DOHH2 (cell line): ENCODE results near the gene PYDC2.

Experiments
- H3F3A ChIP-seq: fragments of 200-600 bp; sonication (generic), shearing (Covaris generic); 2 replicates; pipeline ENCODE4 v1.6.0; 2016; ENCODE audit warnings: antibody characterized with exemption, mild to moderate bottlenecking; ENCODE audit not compliant: control insufficient read depth, insufficient read depth
- H3K27ac ChIP-seq: fragments of 200-600 bp; sonication (generic); 2 replicates; pipeline ENCODE4 v1.5.1; 2014; ENCODE audit warnings: low read depth, mild to moderate bottlenecking, low read length, moderate library complexity
- H3K27me3 ChIP-seq: fragments of 200-600 bp; sonication (generic); 2 replicates; pipeline ENCODE4 v1.6.1; 2014; ENCODE audit warnings: mild to moderate bottlenecking, low read length, mixed read lengths; ENCODE audit not compliant: control insufficient read depth
- H3K36me3 ChIP-seq: fragments of 200-600 bp; sonication (generic); 2 replicates; pipeline ENCODE4 v1.6.1; 2014; ENCODE audit warnings: mild to moderate bottlenecking, low read length, moderate library complexity, mixed read lengths; ENCODE audit not compliant: control insufficient read depth
- H3K4me1 ChIP-seq: fragments of 200-600 bp; sonication (generic); 2 replicates; pipeline ENCODE4 v1.6.1; 2014; ENCODE audit warnings: mild to moderate bottlenecking, low read length, mixed read lengths; ENCODE audit not compliant: control insufficient read depth
- H3K4me2 ChIP-seq: fragments of 200-600 bp; sonication (generic); 2 replicates; pipeline ENCODE4 v1.6.0; 2014; ENCODE audit warnings: mild to moderate bottlenecking, low read length, moderate library complexity
- H3K4me3 ChIP-seq: fragments of 200-600 bp; sonication (generic); 2 replicates; pipeline ENCODE4 v1.5.1; 2014; ENCODE audit warnings: mild to moderate bottlenecking, low read length, mixed read lengths
- H3K79me2 ChIP-seq: fragments of 200-600 bp; sonication (generic); 2 replicates; pipeline ENCODE4 v1.6.1; 2014; ENCODE audit warnings: mild to moderate bottlenecking, low read length, mixed read lengths; ENCODE audit not compliant: control insufficient read depth
- H3K9me2 ChIP-seq: fragments of 200-600 bp; sonication (generic); replicated peaks from 2 replicates; pipeline ENCODE4 v1.6.1; 2014; ENCODE audit warnings: mild to moderate bottlenecking, low read length, mixed read lengths; ENCODE audit not compliant: control insufficient read depth
- H3K9me3 ChIP-seq: fragments of 200-600 bp; sonication (generic); 2 replicates; pipeline ENCODE4 v1.6.1; 2014; ENCODE audit warnings: antibody characterized with exemption, low read length, mixed read lengths; ENCODE audit not compliant: control insufficient read depth, insufficient read depth
- H4K20me1 ChIP-seq: fragments of 200-600 bp; sonication (generic); 2 replicates; pipeline ENCODE4 v1.6.0; 2014; ENCODE audit warnings: low read depth, mild to moderate bottlenecking, antibody characterized with exemption, low read length, moderate library complexity; ENCODE audit not compliant: control insufficient read depth, insufficient read depth
- CTCF ChIP-seq: fragments of 200-600 bp; sonication (generic); IDR thresholded peaks from one replicate; pipeline ENCODE4 v1.5.1; 2014; ENCODE audit warnings: antibody characterized with exemption, mild to moderate bottlenecking, low read depth, low read length; ENCODE audit not compliant: poor library complexity, severe bottlenecking
- EZH2phosphoT487 ChIP-seq: fragments of 200-600 bp; sonication (generic); IDR thresholded peaks from 2 replicates; pipeline ENCODE4 v1.6.1; 2017; ENCODE audit warnings: borderline replicate concordance, mild to moderate bottlenecking, antibody characterized with exemption, low read length, moderate library complexity, mixed read lengths

Gene PYDC2

GRCh38 chr3:191499307-191500080, 38.5 kb downstream of the PYDC2 start:
- no peak overlapping the region for H3K27ac ChIP-seq
- TF ChIP-seq EZH2phosphoT487, result no peak
- no peak for TF ChIP-seq CTCF

DNA sequence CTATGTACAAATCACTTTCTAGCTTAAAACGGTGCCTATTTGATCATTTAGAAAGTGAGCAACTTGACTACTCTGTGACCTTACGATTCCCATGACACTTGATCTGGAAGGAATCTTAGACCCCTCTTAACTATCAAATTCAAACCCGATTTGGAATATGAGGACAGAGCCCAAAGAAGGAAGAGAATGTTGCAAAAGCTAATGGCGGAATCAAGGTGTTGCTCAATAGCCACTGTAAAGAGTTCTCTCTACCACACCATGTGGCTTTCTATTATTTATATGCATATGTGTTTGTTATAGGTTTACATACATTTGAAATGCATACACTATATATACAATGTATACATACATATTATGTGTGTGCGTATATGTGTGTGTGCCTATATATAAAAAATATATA, 39.9 kb downstream of the PYDC2 start:
- no peak overlapping the region for H3K4me3 ChIP-seq
- H3K4me1 ChIP-seq, result no peaks in the 10 kb centered on the region
- no peak overlapping the region for H3K4me2 ChIP-seq
- H3K27me3 ChIP-seq, result no peaks in the 10 kb centered on the region
- no peaks in the 10 kb centered on the region for H3K36me3 ChIP-seq
- no peaks in the 10 kb centered on the region for H4K20me1 ChIP-seq
- H3K9me3 ChIP-seq, result no peaks in the 10 kb centered on the region
- TF ChIP-seq CTCF, result no peak
- H3F3A ChIP-seq, result no peaks in the 10 kb centered on the region
- no peak overlapping the region for H3K27ac ChIP-seq
- H3K9me2 ChIP-seq, result no peaks in the 10 kb centered on the region
- no peaks in the 10 kb centered on the region for H3K79me2 ChIP-seq

More at GRCh38 chr3:191499307-191500080, 38.5 kb downstream of the PYDC2 start:
- Histone ChIP-seq H3K79me2 (no peaks in the 10 kb centered on the region), H3K4me3 (no peak overlapping the region), H3K9me3 (no peaks in the 10 kb centered on the region), H4K20me1 (no peaks in the 10 kb centered on the region), H3K4me1 (no peaks in the 10 kb centered on the region), H3K36me3 (no peaks in the 10 kb centered on the region), H3K9me2 (no peaks in the 10 kb centered on the region), H3K27me3 (no peaks in the 10 kb centered on the region), H3F3A (no peaks in the 10 kb centered on the region), H3K4me2 (no peak overlapping the region)

DNA sequence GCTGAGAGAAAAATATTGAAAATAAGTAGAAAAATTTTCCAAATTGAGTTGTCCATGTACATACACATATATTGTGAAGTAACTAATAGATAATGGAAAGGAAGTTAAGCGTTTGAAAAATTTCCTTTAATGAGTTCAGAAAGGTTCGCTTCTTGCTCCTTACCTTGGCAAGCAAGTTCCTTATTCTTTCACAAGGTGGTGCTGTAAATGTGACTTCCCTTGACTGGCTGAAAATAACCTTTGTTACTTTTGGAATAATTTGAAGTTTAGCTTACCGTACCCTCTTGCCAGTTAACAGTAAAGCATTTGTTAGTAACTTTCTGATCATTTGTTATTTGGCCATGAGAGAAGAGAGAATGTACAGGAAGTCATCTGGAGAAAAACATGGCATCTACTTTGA, 41.6 kb downstream of the PYDC2 start:
- Histone ChIP-seq H3K27me3 (no peaks in the 10 kb centered on the region), H3K4me3 (no peak overlapping the region), H3K27ac (no peak overlapping the region), H3K79me2 (no peaks in the 10 kb centered on the region), H3K9me2 (no peaks in the 10 kb centered on the region), H3F3A (no peaks in the 10 kb centered on the region), H3K4me1 (no peaks in the 10 kb centered on the region), H3K4me2 (no peak overlapping the region), H4K20me1 (no peaks in the 10 kb centered on the region), H3K36me3 (no peaks in the 10 kb centered on the region), H3K9me3 (no peaks in the 10 kb centered on the region)
- TF ChIP-seq CTCF (peak; percentile 47), EZH2phosphoT487 (no peak)
